Mammary epithelial cell (primary cell): Measurements from ENCODE around the gene RCBTB2.

Experiments
- EZH2 ChIP-seq: IDR thresholded peaks from 2 replicates; pipeline ENCODE4 v1.6.1; 2012; ENCODE audit warnings: low read length, inconsistent platforms, borderline replicate concordance
- TF ChIP-seq, protein P1 (sequence below), 2 donors: IDR thresholded peaks in 1 of 2; conservative IDR thresholded peaks in 1 of 2; 2 replicates each; pipeline ENCODE4 v1.5.1; 2011 to 2012; ENCODE audit warnings: inconsistent platforms in 2 of 2, low read length in 2 of 2, mild to moderate bottlenecking in 2 of 2, control low read depth in 1 of 2, low read depth in 1 of 2; ENCODE audit not compliant: insufficient read depth in 1 of 2; ENCODE audit errors: extremely low read depth in 1 of 2

DNA sequence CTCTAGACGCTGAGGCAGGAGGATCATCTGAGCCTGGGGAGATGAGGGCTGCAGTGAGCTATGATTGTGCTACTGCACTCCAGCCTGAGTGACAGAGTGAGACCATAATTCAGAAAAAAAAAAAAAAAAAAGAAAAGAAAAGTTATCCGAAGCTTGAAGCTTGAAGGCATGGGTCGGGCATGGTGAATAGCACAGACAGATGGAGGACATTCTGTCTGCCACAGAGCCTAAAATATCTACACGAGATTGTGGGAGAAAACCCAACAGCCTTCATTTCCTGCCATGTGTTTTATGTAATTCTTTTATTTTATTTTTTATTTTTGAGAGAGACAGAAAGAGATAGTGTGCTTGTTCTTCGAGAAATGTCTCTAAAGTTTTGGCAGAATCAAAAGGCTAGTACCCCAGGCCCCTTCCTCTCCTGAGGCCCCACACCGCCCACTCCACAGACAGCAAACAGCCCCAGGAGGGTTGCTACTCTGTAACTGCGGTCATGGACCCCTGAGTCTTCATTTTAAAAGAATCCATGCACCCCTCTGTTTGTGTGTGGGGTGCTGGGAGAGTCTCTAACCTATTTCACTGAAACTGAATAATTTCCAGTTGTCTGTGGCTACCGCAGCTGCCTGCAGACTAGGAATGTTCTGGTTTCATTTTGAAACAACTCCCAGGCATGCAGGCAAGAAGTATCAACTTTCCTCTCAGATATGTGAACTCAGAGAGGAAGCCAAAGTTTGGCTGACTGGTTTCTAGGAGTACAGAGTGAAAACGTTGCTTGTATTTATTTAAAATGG is 38.4 kb upstream of the RCBTB2 start:
- TF ChIP-seq, protein P1, sequence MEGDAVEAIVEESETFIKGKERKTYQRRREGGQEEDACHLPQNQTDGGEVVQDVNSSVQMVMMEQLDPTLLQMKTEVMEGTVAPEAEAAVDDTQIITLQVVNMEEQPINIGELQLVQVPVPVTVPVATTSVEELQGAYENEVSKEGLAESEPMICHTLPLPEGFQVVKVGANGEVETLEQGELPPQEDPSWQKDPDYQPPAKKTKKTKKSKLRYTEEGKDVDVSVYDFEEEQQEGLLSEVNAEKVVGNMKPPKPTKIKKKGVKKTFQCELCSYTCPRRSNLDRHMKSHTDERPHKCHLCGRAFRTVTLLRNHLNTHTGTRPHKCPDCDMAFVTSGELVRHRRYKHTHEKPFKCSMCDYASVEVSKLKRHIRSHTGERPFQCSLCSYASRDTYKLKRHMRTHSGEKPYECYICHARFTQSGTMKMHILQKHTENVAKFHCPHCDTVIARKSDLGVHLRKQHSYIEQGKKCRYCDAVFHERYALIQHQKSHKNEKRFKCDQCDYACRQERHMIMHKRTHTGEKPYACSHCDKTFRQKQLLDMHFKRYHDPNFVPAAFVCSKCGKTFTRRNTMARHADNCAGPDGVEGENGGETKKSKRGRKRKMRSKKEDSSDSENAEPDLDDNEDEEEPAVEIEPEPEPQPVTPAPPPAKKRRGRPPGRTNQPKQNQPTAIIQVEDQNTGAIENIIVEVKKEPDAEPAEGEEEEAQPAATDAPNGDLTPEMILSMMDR (conservative IDR thresholded peaks at IDR 0.05 in 1 of 2, IDR thresholded peaks at IDR 0.05 in 1 of 2; ENCODE audit: extremely low read depth in 1 of 2, insufficient read depth in 1 of 2, low read depth in 1 of 2, low read length in 2 of 2) = no peak
- TF ChIP-seq EZH2 = no peak
